SU-DHL-6 (cell line): ENCODE results near the gene GRAMD1B.
"Not testable (repeated sequence)": the region's sequence is repeated elsewhere in the genome, so short reads cannot be mapped to it uniquely, and the experiment has no call there.

Experiments
- H2AFZ ChIP-seq: fragments of 200-600 bp; sonication (generic); 2 replicates; pipeline ENCODE4 v1.6.1; 2014; ENCODE audit warnings: low read depth, mild to moderate bottlenecking, moderate library complexity, mixed read lengths, antibody characterized with exemption, low read length; ENCODE audit not compliant: severe bottlenecking
- H3F3A ChIP-seq: fragments of 200-600 bp; shearing (Covaris generic); 2 replicates; pipeline ENCODE4 v1.6.0; 2016; ENCODE audit warnings: antibody characterized with exemption, mild to moderate bottlenecking; ENCODE audit not compliant: insufficient read depth
- H3K27ac ChIP-seq: fragments of 200-600 bp; sonication (generic); 2 replicates; pipeline ENCODE4 v1.5.1; 2016; ENCODE audit warnings: low read depth, mild to moderate bottlenecking, low read length, moderate library complexity, mixed read lengths
- H3K27me3 ChIP-seq: fragments of 200-600 bp; sonication (generic), shearing (Covaris generic); 2 replicates; pipeline ENCODE4 v1.6.0; 2014; ENCODE audit warnings: mild to moderate bottlenecking, low read length
- H3K36me3 ChIP-seq: fragments of 200-600 bp; sonication (generic); 2 replicates; pipeline ENCODE4 v1.6.1; 2014; ENCODE audit warnings: mild to moderate bottlenecking, low read length, mixed read lengths
- H3K4me2 ChIP-seq: fragments of 300-600, 200-600 bp; shearing (Covaris generic), sonication (generic); 2 replicates; pipeline ENCODE4 v1.6.0; 2014; ENCODE audit warnings: low read length, low read depth, mild to moderate bottlenecking; ENCODE audit not compliant: poor library complexity, severe bottlenecking
- H3K4me3 ChIP-seq: fragments of 200-600 bp; sonication (generic); 2 replicates; pipeline ENCODE4 v1.5.1; 2014; ENCODE audit warnings: antibody characterized with exemption, low read length, mild to moderate bottlenecking, mixed read lengths; ENCODE audit not compliant: insufficient read depth, poor library complexity, severe bottlenecking
- H3K79me2 ChIP-seq: fragments of 200-600 bp; sonication (generic); 2 replicates; pipeline ENCODE4 v1.6.1; 2014; ENCODE audit warnings: mild to moderate bottlenecking, low read length, moderate library complexity; ENCODE audit not compliant: insufficient read depth
- H3K9ac ChIP-seq: fragments of 200-600 bp; sonication (generic); 2 replicates; pipeline ENCODE4 v1.7.0; 2014; ENCODE audit warnings: mild to moderate bottlenecking, low read length
- H3K9me2 ChIP-seq: fragments of 200-600 bp; sonication (generic); replicated peaks from 2 replicates; pipeline ENCODE4 v1.6.1; 2014; ENCODE audit warnings: low read length; ENCODE audit not compliant: insufficient read depth
- H3K9me3 ChIP-seq: fragments of 200-600 bp; sonication (generic); 2 replicates; pipeline ENCODE4 v1.6.1; 2014; ENCODE audit warnings: low read length, mixed read lengths; ENCODE audit not compliant: insufficient read depth
- H4K20me1 ChIP-seq: fragments of 200-600 bp; sonication (generic); 2 replicates; pipeline ENCODE4 v1.6.1; 2014; ENCODE audit warnings: low read depth, mild to moderate bottlenecking, antibody characterized with exemption, low read length, moderate library complexity, mixed read lengths
- EZH2phosphoT487 ChIP-seq: fragments of 200-600 bp; sonication (generic), shearing (Covaris generic); conservative IDR thresholded peaks from 2 replicates; pipeline ENCODE4 v1.6.1; 2018; ENCODE audit warnings: mild to moderate bottlenecking, antibody characterized with exemption, low read length, moderate library complexity, mixed read lengths
- TF ChIP-seq, protein P1 (sequence below): fragments of 200-600 bp; sonication (generic); IDR thresholded peaks from one replicate; pipeline ENCODE4 v1.5.1; 2017; ENCODE audit warnings: antibody characterized with exemption, mild to moderate bottlenecking, low read length, moderate library complexity; ENCODE audit not compliant: insufficient read depth, poor library complexity, severe bottlenecking

GRAMD1B gene

GRCh38 chr11:123569393-123569792 lies 139.3 kb downstream of the GRAMD1B start:
- no peaks in the 10 kb centered on the region for H3K9me2 ChIP-seq
- no peaks in the 10 kb centered on the region for H3K27me3 ChIP-seq
- no peak for TF ChIP-seq EZH2phosphoT487
- TF ChIP-seq, protein P1, sequence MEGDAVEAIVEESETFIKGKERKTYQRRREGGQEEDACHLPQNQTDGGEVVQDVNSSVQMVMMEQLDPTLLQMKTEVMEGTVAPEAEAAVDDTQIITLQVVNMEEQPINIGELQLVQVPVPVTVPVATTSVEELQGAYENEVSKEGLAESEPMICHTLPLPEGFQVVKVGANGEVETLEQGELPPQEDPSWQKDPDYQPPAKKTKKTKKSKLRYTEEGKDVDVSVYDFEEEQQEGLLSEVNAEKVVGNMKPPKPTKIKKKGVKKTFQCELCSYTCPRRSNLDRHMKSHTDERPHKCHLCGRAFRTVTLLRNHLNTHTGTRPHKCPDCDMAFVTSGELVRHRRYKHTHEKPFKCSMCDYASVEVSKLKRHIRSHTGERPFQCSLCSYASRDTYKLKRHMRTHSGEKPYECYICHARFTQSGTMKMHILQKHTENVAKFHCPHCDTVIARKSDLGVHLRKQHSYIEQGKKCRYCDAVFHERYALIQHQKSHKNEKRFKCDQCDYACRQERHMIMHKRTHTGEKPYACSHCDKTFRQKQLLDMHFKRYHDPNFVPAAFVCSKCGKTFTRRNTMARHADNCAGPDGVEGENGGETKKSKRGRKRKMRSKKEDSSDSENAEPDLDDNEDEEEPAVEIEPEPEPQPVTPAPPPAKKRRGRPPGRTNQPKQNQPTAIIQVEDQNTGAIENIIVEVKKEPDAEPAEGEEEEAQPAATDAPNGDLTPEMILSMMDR, result no peak
- no peak overlapping the region for H3K4me3 ChIP-seq
- H3K4me2 ChIP-seq, result no peak overlapping the region
- no peak overlapping the region for H3K27ac ChIP-seq
- H3K9me3 ChIP-seq, result no peaks in the 10 kb centered on the region
- no peaks in the 10 kb centered on the region for H3K79me2 ChIP-seq
- H3K36me3 ChIP-seq, result no peaks in the 10 kb centered on the region
- no peak overlapping the region for H2AFZ ChIP-seq
- no peaks in the 10 kb centered on the region for H3F3A ChIP-seq
- no peak overlapping the region for H3K9ac ChIP-seq
- H4K20me1 ChIP-seq, result no peaks in the 10 kb centered on the region

DNA sequence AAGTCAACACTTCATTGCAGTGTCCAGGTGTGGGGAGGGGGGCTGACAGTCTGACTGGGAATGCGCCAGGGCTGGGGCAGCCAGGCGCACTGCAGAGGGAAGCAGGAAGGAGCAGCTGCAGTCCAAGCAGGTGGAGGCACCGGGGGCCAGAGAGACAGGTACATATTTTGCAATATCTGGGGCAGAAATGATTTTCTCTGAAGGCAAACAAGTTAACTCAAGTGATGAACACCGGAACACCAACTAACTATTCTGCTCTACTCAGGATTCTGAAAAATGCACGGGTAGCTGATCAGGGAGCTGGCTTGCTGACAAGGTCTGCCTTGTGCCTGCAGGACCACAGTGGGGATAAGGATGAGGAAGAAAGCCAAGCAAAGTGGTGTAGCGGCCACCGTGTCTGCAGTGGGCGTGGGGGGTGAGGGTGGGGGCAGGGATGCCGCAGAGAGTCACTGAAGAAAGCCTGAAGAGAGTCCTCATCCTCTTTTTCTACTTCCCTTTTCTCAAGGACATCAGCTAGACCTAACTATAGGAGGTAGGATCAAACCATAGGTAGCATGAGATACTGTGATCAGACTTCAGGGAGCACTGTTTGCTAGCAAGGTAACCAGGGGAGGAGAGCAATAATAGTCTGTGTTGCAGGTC lies 141.0 kb downstream of the GRAMD1B start:
- H3F3A ChIP-seq, result no peaks in the 10 kb centered on the region
- no peaks in the 10 kb centered on the region for H3K79me2 ChIP-seq
- no peak overlapping the region for H3K4me2 ChIP-seq
- H3K9me2 ChIP-seq, result no peaks in the 10 kb centered on the region
- no peaks in the 10 kb centered on the region for H4K20me1 ChIP-seq
- H3K9ac ChIP-seq, result no peak overlapping the region
- no peak overlapping the region for H3K27ac ChIP-seq
- H3K36me3 ChIP-seq, result no peaks in the 10 kb centered on the region
- no peak overlapping the region for H3K4me3 ChIP-seq
- H3K9me3 ChIP-seq, result no peaks in the 10 kb centered on the region
- no peak overlapping the region for H2AFZ ChIP-seq
- H3K27me3 ChIP-seq, result no peaks in the 10 kb centered on the region
- TF ChIP-seq EZH2phosphoT487, result no peak
- TF ChIP-seq, protein P1, result no peak

DNA sequence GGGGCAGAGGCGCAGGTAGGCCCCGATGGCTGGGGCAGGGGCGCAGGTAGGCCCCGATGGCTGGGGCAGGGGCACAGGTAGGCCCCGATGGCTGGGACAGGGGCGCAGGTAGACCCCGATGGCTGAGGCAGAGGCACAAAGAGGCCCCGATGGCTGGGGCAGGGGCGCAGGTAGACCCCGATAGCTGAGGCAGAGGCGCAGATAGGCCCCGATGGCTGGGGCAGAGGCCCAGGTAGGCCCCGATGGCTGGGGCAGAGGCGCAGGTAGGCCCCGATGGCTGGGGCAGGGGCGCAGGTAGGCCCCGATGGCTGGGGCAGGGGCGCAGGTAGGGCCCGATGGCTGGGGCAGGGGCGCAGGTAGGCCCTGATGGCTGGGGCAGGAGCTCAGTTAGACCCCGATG lies 142.7 kb downstream of the GRAMD1B start:
- H3K27me3 ChIP-seq, H3F3A ChIP-seq, H3K9me3 ChIP-seq, H3K27ac ChIP-seq, H2AFZ ChIP-seq, H3K9ac ChIP-seq, H4K20me1 ChIP-seq, H3K36me3 ChIP-seq, H3K79me2 ChIP-seq, H3K4me2 ChIP-seq, H3K9me2 ChIP-seq, H3K4me3 ChIP-seq: not testable (repeated sequence)

- H4K20me1 ChIP-seq, result no peaks in the 10 kb centered on the region
- H3K4me3 ChIP-seq, result no peak overlapping the region
- H3K79me2 ChIP-seq, result no peaks in the 10 kb centered on the region
- no peaks in the 10 kb centered on the region for H3K27me3 ChIP-seq
- no peaks in the 10 kb centered on the region for H3K9me3 ChIP-seq
- H3K36me3 ChIP-seq, result no peaks in the 10 kb centered on the region
- no peak overlapping the region for H3K4me2 ChIP-seq
- no peaks in the 10 kb centered on the region for H3F3A ChIP-seq
- no peak for TF ChIP-seq EZH2phosphoT487
- H3K9ac ChIP-seq, result no peak overlapping the region
- no peak overlapping the region for H3K27ac ChIP-seq
- H2AFZ ChIP-seq, result no peak overlapping the region
- H3K9me2 ChIP-seq, result no peaks in the 10 kb centered on the region
Observed at GRCh38 chr11:123573286-123573685, 143.2 kb downstream of the GRAMD1B start.
